ENCODE measurements around the gene OR2M3. TPM values are rescaled to one million over a fixed set of nuclear protein-coding genes. Genes with fewer than 3 reads are reported as not detected.

OR2M3 gene
- total and polyA plus RNA-seq, 2 of the 4 experiments (the other 2 are of a cell fraction) = not detected

DNA sequence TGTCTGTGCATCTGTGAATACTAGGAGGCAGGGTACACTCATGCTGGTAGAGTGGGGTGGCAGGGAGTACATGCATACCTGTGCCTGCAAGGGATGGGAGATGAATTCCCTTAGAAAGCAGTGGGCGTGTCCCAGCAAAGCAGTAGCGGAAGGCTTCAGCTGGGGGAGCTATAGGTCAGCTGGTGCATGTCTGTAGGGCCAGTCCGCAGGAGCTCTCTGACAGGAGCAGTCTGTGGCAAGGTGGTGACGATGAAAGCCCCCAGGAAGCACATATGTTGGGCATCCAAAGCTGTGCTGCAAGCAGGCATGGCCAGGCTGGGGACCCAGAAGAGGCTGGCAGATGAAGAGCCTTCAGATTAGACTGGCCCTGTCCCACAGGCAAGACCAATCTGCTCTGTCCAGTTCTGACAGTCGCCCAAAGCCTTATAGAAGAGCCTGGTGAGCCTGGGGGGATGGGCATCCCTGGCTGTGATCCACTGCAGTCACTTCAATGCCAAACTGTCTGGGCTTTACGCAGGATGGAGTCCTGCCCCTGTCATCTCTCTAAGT is 32.4 kb downstream of the OR2M3 start:
- Histone ChIP-seq H4K5ac (ENCODE audit: low read depth, low read length) (no peak overlapping the region), H2AK5ac (ENCODE audit: low read depth, low read length) (no peak overlapping the region), H3K9me3 (ENCODE audit: control insufficient read depth, insufficient read depth, low read length) (peaks cover 10% of the 10 kb centered on the region), H3K4me1 (ENCODE audit: control insufficient read depth, insufficient read depth, low read length) (no peaks in the 10 kb centered on the region), H3K56ac (ENCODE audit: extremely low read depth, insufficient read depth, low read length) (no peak overlapping the region), H4K8ac (ENCODE audit: low read depth in 2 of 2, low read length in 2 of 2) (no peak overlapping the region), H2AFZ (replicated peaks; ENCODE audit: low read length, poor library complexity) (no peak overlapping the region), H3K23ac (ENCODE audit: low read depth, low read length) (no peak overlapping the region), H3K18ac (ENCODE audit: low read depth, low read length) (no peak overlapping the region), H4K20me1 (ENCODE audit: insufficient read depth, low read length) (no peaks in the 10 kb centered on the region), H3K4ac (ENCODE audit: low read depth, low read length) (no peak overlapping the region), H3K27me3 (ENCODE audit: control insufficient read depth, insufficient read depth, low read length) (no peaks in the 10 kb centered on the region), H3K4me3 (ENCODE audit: insufficient read depth, low read depth, low read length) (no peak overlapping the region), H3K27ac (ENCODE audit: insufficient read depth, low read length) (no peak overlapping the region), H3K14ac (replicated peaks; ENCODE audit: low read depth, low read length) (no peak overlapping the region), H3K9me1 (ENCODE audit: insufficient read depth, low read length) (no peaks in the 10 kb centered on the region), H3K79me1 (ENCODE audit: low read depth in 1 of 2, low read length in 2 of 2) (no peaks in the 10 kb centered on the region), H2BK20ac (ENCODE audit: low read depth, low read length) (no peak overlapping the region), H3K36me3 (ENCODE audit: control insufficient read depth, insufficient read depth, low read length) (no peaks in the 10 kb centered on the region), H2BK15ac (ENCODE audit: low read depth, low read length) (no peak overlapping the region), H2BK5ac (ENCODE audit: low read depth, low read length, poor library complexity, severe bottlenecking) (no peak overlapping the region), H3K4me2 (ENCODE audit: low read depth, low read length) (no peak overlapping the region), H2AK9ac (replicated peaks; ENCODE audit: low read depth, low read length, poor library complexity) (no peak overlapping the region), H3K9ac (ENCODE audit: low read depth, low read length) (no peak overlapping the region), H4K91ac (ENCODE audit: insufficient read depth, low read depth, low read length) (no peak overlapping the region), H2BK120ac (ENCODE audit: low read depth, low read length) (no peak overlapping the region)
- dilution Hi-C loops (cut with HindIII; ENCODE audit: low sequenced_read_pairs, unreplicated experiment) = no loop called here
- BruUV-seq (replicated peaks) = no TSS peak
- ChIA-PET POLR2A (ENCODE audit: unreplicated experiment) (no interaction called here), CTCF (no interaction called here)
- DNase-seq (no peak), ATAC-seq (ENCODE audit: low read depth) (no peak)
- intact Hi-C loops (cut with micrococcal nuclease) = no loop called here
- in situ Hi-C loops (cut with MboI; ENCODE audit: low sequenced_read_pairs) = no loop called here
- TF ChIP-seq RCOR1 (IDR thresholded peaks at IDR 0.05; ENCODE audit: insufficient replicate concordance, low read length) = no peak
- TF ChIP-seq FOS (IDR thresholded peaks at IDR 0.05; ENCODE audit: low read depth, low read length) = no peak
- TF ChIP-seq MAZ (IDR thresholded peaks at IDR 0.05; ENCODE audit: borderline replicate concordance, low read depth, low read length) = no peak
- no peak for TF ChIP-seq BHLHE40 (IDR thresholded peaks at IDR 0.05; ENCODE audit: low read depth, low read length)
- TF ChIP-seq CEBPB (IDR thresholded peaks at IDR 0.05; ENCODE audit: low read depth, low read length) = no peak
- no peak for TF ChIP-seq POLR2A (IDR thresholded peaks at IDR 0.05; ENCODE audit: low read depth, low read length)
- TF ChIP-seq, protein P1, sequence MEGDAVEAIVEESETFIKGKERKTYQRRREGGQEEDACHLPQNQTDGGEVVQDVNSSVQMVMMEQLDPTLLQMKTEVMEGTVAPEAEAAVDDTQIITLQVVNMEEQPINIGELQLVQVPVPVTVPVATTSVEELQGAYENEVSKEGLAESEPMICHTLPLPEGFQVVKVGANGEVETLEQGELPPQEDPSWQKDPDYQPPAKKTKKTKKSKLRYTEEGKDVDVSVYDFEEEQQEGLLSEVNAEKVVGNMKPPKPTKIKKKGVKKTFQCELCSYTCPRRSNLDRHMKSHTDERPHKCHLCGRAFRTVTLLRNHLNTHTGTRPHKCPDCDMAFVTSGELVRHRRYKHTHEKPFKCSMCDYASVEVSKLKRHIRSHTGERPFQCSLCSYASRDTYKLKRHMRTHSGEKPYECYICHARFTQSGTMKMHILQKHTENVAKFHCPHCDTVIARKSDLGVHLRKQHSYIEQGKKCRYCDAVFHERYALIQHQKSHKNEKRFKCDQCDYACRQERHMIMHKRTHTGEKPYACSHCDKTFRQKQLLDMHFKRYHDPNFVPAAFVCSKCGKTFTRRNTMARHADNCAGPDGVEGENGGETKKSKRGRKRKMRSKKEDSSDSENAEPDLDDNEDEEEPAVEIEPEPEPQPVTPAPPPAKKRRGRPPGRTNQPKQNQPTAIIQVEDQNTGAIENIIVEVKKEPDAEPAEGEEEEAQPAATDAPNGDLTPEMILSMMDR (conservative IDR thresholded peaks at IDR 0.05; ENCODE audit: low read depth, low read length) = no peak
- TF ChIP-seq SMC3 (IDR thresholded peaks at IDR 0.05; ENCODE audit: low read depth, low read length) = no peak
- no peak for TF ChIP-seq MAFK (IDR thresholded peaks at IDR 0.05; ENCODE audit: low read depth, low read length)
- TF ChIP-seq RAD21 (IDR thresholded peaks at IDR 0.05; ENCODE audit: low read length) = no peak
- TF ChIP-seq, protein P2, sequence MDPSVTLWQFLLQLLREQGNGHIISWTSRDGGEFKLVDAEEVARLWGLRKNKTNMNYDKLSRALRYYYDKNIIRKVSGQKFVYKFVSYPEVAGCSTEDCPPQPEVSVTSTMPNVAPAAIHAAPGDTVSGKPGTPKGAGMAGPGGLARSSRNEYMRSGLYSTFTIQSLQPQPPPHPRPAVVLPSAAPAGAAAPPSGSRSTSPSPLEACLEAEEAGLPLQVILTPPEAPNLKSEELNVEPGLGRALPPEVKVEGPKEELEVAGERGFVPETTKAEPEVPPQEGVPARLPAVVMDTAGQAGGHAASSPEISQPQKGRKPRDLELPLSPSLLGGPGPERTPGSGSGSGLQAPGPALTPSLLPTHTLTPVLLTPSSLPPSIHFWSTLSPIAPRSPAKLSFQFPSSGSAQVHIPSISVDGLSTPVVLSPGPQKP (IDR thresholded peaks at IDR 0.05; ENCODE audit: borderline replicate concordance, low read depth, low read length) = no peak
- TF ChIP-seq NFE2L2 (IDR thresholded peaks at IDR 0.05; ENCODE audit: low read depth, low read length) = no peak
- WGBS, 2 experiments (ENCODE audit: extremely low coverage in 2 of 2, insufficient read length in 1 of 2) = no CpG with 5 or more reads among the region's 6 CpGs
